OCI-LY1 (cell line): ENCODE results near the gene DNASE1L2.

Source experiments
- EZH2 ChIP-seq: fragments of 200-600 bp; sonication (generic), shearing (Covaris generic); IDR thresholded peaks from 2 replicates; pipeline ENCODE4 v1.8.0; 2017; ENCODE audit warnings: borderline replicate concordance, mixed run types, mild to moderate bottlenecking, antibody characterized with exemption, low read length, moderate library complexity, mixed read lengths
- TF ChIP-seq, protein P1 (sequence below): fragments of 200-600 bp; sonication (generic), shearing (Covaris generic); IDR thresholded peaks from 2 replicates; pipeline ENCODE4 v1.5.1; 2017; ENCODE audit warnings: mild to moderate bottlenecking, antibody characterized with exemption, low read length, moderate library complexity, mixed read lengths

DNA sequence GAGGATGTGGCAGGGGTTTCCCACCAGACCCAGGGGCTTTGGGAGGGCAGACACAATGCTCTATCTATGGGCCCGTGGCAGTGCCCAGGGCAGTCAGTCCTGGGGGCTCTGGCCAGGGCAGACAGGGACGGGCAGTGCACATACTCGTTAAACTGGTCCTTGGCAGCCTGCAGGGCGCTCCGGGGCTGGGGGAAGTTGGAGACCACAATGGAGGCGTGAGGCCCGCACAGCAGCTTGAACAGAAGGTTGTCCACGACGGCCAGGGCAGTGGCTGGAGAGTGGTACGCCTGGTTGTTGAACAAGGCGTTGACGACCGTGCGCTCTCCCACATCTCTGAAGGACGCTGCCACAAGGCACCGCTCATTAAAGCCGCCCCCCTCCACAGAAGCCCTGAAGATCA lies 50.3 kb downstream of the DNASE1L2 start:
- TF ChIP-seq, protein P1, sequence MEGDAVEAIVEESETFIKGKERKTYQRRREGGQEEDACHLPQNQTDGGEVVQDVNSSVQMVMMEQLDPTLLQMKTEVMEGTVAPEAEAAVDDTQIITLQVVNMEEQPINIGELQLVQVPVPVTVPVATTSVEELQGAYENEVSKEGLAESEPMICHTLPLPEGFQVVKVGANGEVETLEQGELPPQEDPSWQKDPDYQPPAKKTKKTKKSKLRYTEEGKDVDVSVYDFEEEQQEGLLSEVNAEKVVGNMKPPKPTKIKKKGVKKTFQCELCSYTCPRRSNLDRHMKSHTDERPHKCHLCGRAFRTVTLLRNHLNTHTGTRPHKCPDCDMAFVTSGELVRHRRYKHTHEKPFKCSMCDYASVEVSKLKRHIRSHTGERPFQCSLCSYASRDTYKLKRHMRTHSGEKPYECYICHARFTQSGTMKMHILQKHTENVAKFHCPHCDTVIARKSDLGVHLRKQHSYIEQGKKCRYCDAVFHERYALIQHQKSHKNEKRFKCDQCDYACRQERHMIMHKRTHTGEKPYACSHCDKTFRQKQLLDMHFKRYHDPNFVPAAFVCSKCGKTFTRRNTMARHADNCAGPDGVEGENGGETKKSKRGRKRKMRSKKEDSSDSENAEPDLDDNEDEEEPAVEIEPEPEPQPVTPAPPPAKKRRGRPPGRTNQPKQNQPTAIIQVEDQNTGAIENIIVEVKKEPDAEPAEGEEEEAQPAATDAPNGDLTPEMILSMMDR: no peak
- no peak for TF ChIP-seq EZH2
